WTC11 (cell line): ENCODE data around the gene FBLN5. TPM values are rescaled to one million over a fixed set of nuclear protein-coding genes. Genes with fewer than 3 reads are reported as not detected.
A peak's percentile ranks its signal among the peaks of the same experiment; 100 is the strongest.

Source experiments
- ATAC-seq: fragments of 200-7000 bp; cut with Tn5 transposase; 2 replicates; pipeline ENCODE4 v1.10.0; 2021; ENCODE audit warnings: mild to moderate bottlenecking, moderate library complexity
- CTCF ChIA-PET: fragments of 300-600 bp; sonication (Branson Sonifier 250); formaldehyde crosslinking; loops from one replicate; lab custom pipeline; 2021; ENCODE audit warnings: antibody characterized with exemption; lab: Charles Lee
- POLR2A ChIA-PET: fragments of 350-600 bp; sonication (Branson Sonifier 250); formaldehyde crosslinking; loops from one replicate; lab custom pipeline; 2021; ENCODE audit warnings: antibody characterized with exemption; lab: Charles Lee
- DNase-seq: peaks from one replicate; pipeline ENCODE4 v3.0.0; 2021; ENCODE audit warnings: low spot score
- H3K27ac Mint-ChIP-seq: 2 replicates; pipeline ENCODE4 v1.8.0; 2021; ENCODE audit warnings: mixed read lengths
- H3K27me3 Mint-ChIP-seq: 2 replicates; pipeline ENCODE4 v1.8.0; 2021; ENCODE audit warnings: low read depth, mild to moderate bottlenecking, moderate library complexity, mixed read lengths
- H3K36me3 Mint-ChIP-seq: 2 replicates; pipeline ENCODE4 v1.8.0; 2021; ENCODE audit warnings: mixed read lengths
- H3K4me1 Mint-ChIP-seq: 2 replicates; pipeline ENCODE4 v1.8.0; 2022; ENCODE audit warnings: mixed read lengths
- H3K4me3 Mint-ChIP-seq: 2 replicates; pipeline ENCODE4 v1.8.0; 2021; ENCODE audit warnings: mild to moderate bottlenecking, moderate library complexity, mixed read lengths
- H3K9me3 Mint-ChIP-seq: 2 replicates; pipeline ENCODE4 v1.8.0; 2021; ENCODE audit warnings: mixed read lengths
- ATF2 ChIP-seq: sonication (generic); formaldehyde crosslinking; IDR thresholded peaks from 2 replicates; pipeline ENCODE4 v1.8.1; 2022; ENCODE audit warnings: low read depth, missing genetic modification reagents, borderline replicate concordance
- CBFB ChIP-seq: sonication (generic); formaldehyde crosslinking; IDR thresholded peaks from 2 replicates; pipeline ENCODE4 v1.8.1; 2022; ENCODE audit warnings: mild to moderate bottlenecking, low read depth, missing genetic modification reagents
- CREB1 ChIP-seq: sonication (generic); formaldehyde crosslinking; IDR thresholded peaks from 2 replicates; pipeline ENCODE4 v1.8.0; 2023; ENCODE audit warnings: mild to moderate bottlenecking, missing genetic modification reagents
- CTCF ChIP-seq: fragments of 200-600 bp; IDR thresholded peaks from 2 replicates; pipeline ENCODE4 v1.8.0; 2022; ENCODE audit warnings: antibody characterized with exemption
- E2F5 ChIP-seq: sonication (generic); formaldehyde crosslinking; IDR thresholded peaks from 2 replicates; pipeline ENCODE4 v1.8.1; 2022; ENCODE audit warnings: mild to moderate bottlenecking, moderate library complexity, missing genetic modification reagents
- ERG ChIP-seq: fragments of 250-450 bp; sonication (Bioruptor Pico); IDR thresholded peaks from 2 replicates; pipeline ENCODE4 v1.8.0; 2021; ENCODE audit warnings: mild to moderate bottlenecking
- ESRRA ChIP-seq: sonication (generic); formaldehyde crosslinking; IDR thresholded peaks from 2 replicates; pipeline ENCODE4 v1.8.1; 2022; ENCODE audit warnings: mild to moderate bottlenecking, missing genetic modification reagents, borderline replicate concordance
- FOXJ3 ChIP-seq: sonication (generic); formaldehyde crosslinking; IDR thresholded peaks from 2 replicates; pipeline ENCODE4 v1.9.0; 2021; ENCODE audit warnings: missing genetic modification reagents, mild to moderate bottlenecking, borderline replicate concordance
- IRF2 ChIP-seq: sonication (generic); formaldehyde crosslinking; IDR thresholded peaks from 2 replicates; pipeline ENCODE4 v1.8.0; 2022; ENCODE audit warnings: low read depth, missing genetic modification reagents, borderline replicate concordance
- JAZF1 ChIP-seq: fragments of 250-450 bp; sonication (Bioruptor Pico); IDR thresholded peaks from 2 replicates; pipeline ENCODE4 v1.9.0; 2021; ENCODE audit warnings: moderate library complexity, mild to moderate bottlenecking, inconsistent platforms
- MXD4 ChIP-seq: fragments of 250-450 bp; sonication (Bioruptor Pico); IDR thresholded peaks from 2 replicates; pipeline ENCODE4 v1.8.0; 2021; ENCODE audit warnings: mild to moderate bottlenecking, moderate library complexity, borderline replicate concordance
- MYBL2 ChIP-seq: sonication (generic); formaldehyde crosslinking; IDR thresholded peaks from 2 replicates; pipeline ENCODE4 v1.8.1; 2023; ENCODE audit warnings: mild to moderate bottlenecking, moderate library complexity, missing genetic modification reagents
- NFE2L1 ChIP-seq: sonication (generic); formaldehyde crosslinking; IDR thresholded peaks from 2 replicates; pipeline ENCODE4 v1.8.1; 2023; ENCODE audit warnings: missing genetic modification reagents
- NR2C2 ChIP-seq: sonication (generic); formaldehyde crosslinking; IDR thresholded peaks from 2 replicates; pipeline ENCODE4 v1.8.0; 2022; ENCODE audit warnings: mild to moderate bottlenecking, missing genetic modification reagents
- TCF7 ChIP-seq: sonication (generic); formaldehyde crosslinking; IDR thresholded peaks from 2 replicates; pipeline ENCODE4 v1.8.0; 2022; ENCODE audit warnings: mild to moderate bottlenecking, low read depth, missing genetic modification reagents, moderate library complexity
- TP53 ChIP-seq: sonication (generic); formaldehyde crosslinking; IDR thresholded peaks from 2 replicates; pipeline ENCODE4 v1.8.1; 2023; ENCODE audit warnings: mild to moderate bottlenecking, missing genetic modification reagents
- ZBTB21 ChIP-seq: sonication (generic); formaldehyde crosslinking; IDR thresholded peaks from 2 replicates; pipeline ENCODE4 v1.8.1; 2023; ENCODE audit warnings: mild to moderate bottlenecking, missing genetic modification reagents, borderline replicate concordance
- ZNF138 ChIP-seq: sonication (generic); formaldehyde crosslinking; conservative IDR thresholded peaks from 2 replicates; pipeline ENCODE4 v1.8.1; 2022; ENCODE audit warnings: mild to moderate bottlenecking, moderate library complexity, missing genetic modification reagents
- ZNF263 ChIP-seq: sonication (generic); formaldehyde crosslinking; IDR thresholded peaks from 2 replicates; pipeline ENCODE4 v1.8.1; 2022; ENCODE audit warnings: low read depth, mild to moderate bottlenecking, moderate library complexity, missing genetic modification reagents
- ZNF532 ChIP-seq: fragments of 250-450 bp; sonication (Bioruptor Pico); IDR thresholded peaks from 2 replicates; pipeline ENCODE4 v1.9.0; 2021; ENCODE audit warnings: mild to moderate bottlenecking, borderline replicate concordance
- total RNA-seq: library from RNA; stranded (reverse); gene quantifications from 3 replicates; pipeline ENCODE4 v1.2.3, GENCODE V29; 2021

The FBLN5 gene
- total RNA-seq, 1 experiment from 2014 or later: 4.0 TPM

- H3K4me3 Mint-ChIP-seq: peak overlapping the region; percentile 56
- H3K9me3 Mint-ChIP-seq: peaks cover 15% of the 10 kb centered on the region
- TF ChIP-seq ZBTB21 (CRISPR knock-in tag): 0 out of 2 replicates have a peak, but pooled peaks have one; percentile 54
- no peak for TF ChIP-seq E2F5
- TF ChIP-seq, all 79 proteins: peak for 1
- ATAC-seq (peak; percentile 92), DNase-seq (peak; percentile 16)
- CTCF ChIA-PET: interaction anchor here (0.6 to 0.9 kb wide), 2 partner anchors 49 to 181 kb away, joined by 3 read pairs; no protein-coding TSS in a partner anchor
- Mint-ChIP-seq H3K36me3 (peaks cover 11% of the 10 kb centered on the region), H3K4me1 (peaks cover 57% of the 10 kb centered on the region), H3K27ac (peak overlapping the region; percentile 99), H3K27me3 (no peaks in the 10 kb centered on the region; the same call in 1 of the 2 replicates)
- POLR2A ChIA-PET: no interaction called here
Measured at GRCh38 chr14:91830777-91831176, 116.7 kb downstream of the FBLN5 start.

- Mint-ChIP-seq H3K9me3 (peaks cover 15% of the 10 kb centered on the region), H3K4me3 (no peak overlapping the region), H3K4me1 (peaks cover 52% of the 10 kb centered on the region), H3K27ac (peak overlapping the region; percentile 92), H3K36me3 (peaks cover 11% of the 10 kb centered on the region), H3K27me3 (no peaks in the 10 kb centered on the region)
- DNase-seq (no peak), ATAC-seq (no peak)
- TF ChIP-seq ERG: no peak
- no peak for TF ChIP-seq CBFB (CRISPR knock-in tag)
- TF ChIP-seq NR2C2 (CRISPR knock-in tag): no peak
- TF ChIP-seq IRF2 (CRISPR knock-in tag): no peak
- TF ChIP-seq MXD4 (CRISPR knock-in tag): no peak
- TF ChIP-seq ZNF532 (CRISPR knock-in tag): no peak
- no peak for TF ChIP-seq TCF7 (CRISPR knock-in tag)
- no peak for TF ChIP-seq ATF2
- TF ChIP-seq ZNF138 (CRISPR knock-in tag): no peak
- TF ChIP-seq JAZF1 (CRISPR knock-in tag): no peak
- no peak for TF ChIP-seq ESRRA (CRISPR knock-in tag)
- no peak for TF ChIP-seq NFE2L1 (CRISPR knock-in tag)
- TF ChIP-seq FOXJ3 (CRISPR knock-in tag): no peak
- no peak for TF ChIP-seq CTCF
- TF ChIP-seq TP53 (CRISPR knock-in tag): no peak
- no peak for TF ChIP-seq ZNF263 (CRISPR knock-in tag)
- no peak for TF ChIP-seq MYBL2
- no peak for TF ChIP-seq CREB1 (CRISPR knock-in tag)
- CTCF ChIA-PET: no interaction called here
- POLR2A ChIA-PET: interaction anchor here (0.5 kb wide), 1 partner anchor 974 kb away, joined by 7 read pairs; no protein-coding TSS in a partner anchor
Measured at GRCh38 chr14:91829511-91829910, 118.0 kb downstream of the FBLN5 start.
